Neural cell (in vitro differentiated cells): ENCODE measurements around the gene SLC22A23.

Source experiments
- CTCF ChIP-seq: fragments of 450-650 bp; IDR thresholded peaks from 2 replicates; pipeline ENCODE4 v1.5.1; 2014; ENCODE audit warnings: antibody characterized with exemption, mild to moderate bottlenecking, moderate library complexity; ENCODE audit not compliant: poor library complexity, severe bottlenecking
- POLR2AphosphoS5 ChIP-seq: IDR thresholded peaks from 2 replicates; pipeline ENCODE4 v1.6.1; 2012
- SMC3 ChIP-seq: fragments of 450-650 bp; conservative IDR thresholded peaks from 2 replicates; pipeline ENCODE4 v1.6.1; 2014; ENCODE audit warnings: antibody characterized with exemption, mild to moderate bottlenecking, moderate library complexity; ENCODE audit not compliant: poor library complexity
- TAF1 ChIP-seq: IDR thresholded peaks from 2 replicates; pipeline ENCODE4 v1.6.1; 2012; ENCODE audit warnings: low read depth

DNA sequence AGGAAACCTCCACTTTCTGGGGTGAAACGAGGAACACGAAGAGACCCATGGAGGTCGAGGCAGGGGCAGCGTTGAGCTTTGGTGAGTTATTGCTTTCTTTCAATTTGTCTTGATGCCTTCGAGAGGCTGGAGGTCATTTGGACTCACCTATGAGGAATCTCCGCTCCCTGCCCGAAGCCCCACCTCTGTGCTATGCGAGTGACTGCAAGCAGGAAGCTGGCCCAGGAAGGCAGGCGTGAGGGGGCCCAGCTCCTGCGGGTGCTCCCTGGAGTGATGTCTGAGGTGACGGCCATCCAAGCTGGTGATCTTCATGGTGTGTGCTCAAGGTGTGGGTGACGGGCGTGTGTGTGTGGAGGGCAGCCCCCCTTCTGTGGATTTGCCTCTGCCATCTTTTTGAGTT lies 185.1 kb downstream of the SLC22A23 start:
- TF ChIP-seq CTCF (no peak), SMC3 (no peak), TAF1 (no peak), POLR2AphosphoS5 (no peak)
